ACC112 (cell line): ENCODE data around the gene PYROXD2.
"Not testable (repeated sequence)": the region's sequence is repeated elsewhere in the genome, so short reads cannot be mapped to it uniquely, and the experiment has no call there.

Source experiments
- H2AFZ ChIP-seq: fragments of 200-600 bp; sonication (generic); one replicate; pipeline ENCODE4 v1.6.0; 2017; ENCODE audit warnings: antibody characterized with exemption, low read length; ENCODE audit not compliant: unreplicated experiment
- H3K27ac ChIP-seq: fragments of 200-600 bp; sonication (generic); 2 replicates; pipeline ENCODE4 v1.5.1; 2014; ENCODE audit warnings: low read depth, mild to moderate bottlenecking, antibody characterized with exemption, low read length, moderate library complexity
- H3K27me3 ChIP-seq: fragments of 200-600 bp; sonication (generic); 2 replicates; pipeline ENCODE4 v1.6.1; 2014; ENCODE audit warnings: mild to moderate bottlenecking, antibody characterized with exemption, low read length, moderate library complexity, mixed read lengths; ENCODE audit not compliant: insufficient read depth
- H3K36me3 ChIP-seq: fragments of 200-600 bp; sonication (generic); 2 replicates; pipeline ENCODE4 v1.6.1; 2016; ENCODE audit warnings: mild to moderate bottlenecking, antibody characterized with exemption, low read length, moderate library complexity, mixed read lengths; ENCODE audit not compliant: insufficient read depth
- H3K4me1 ChIP-seq: fragments of 200-600 bp; sonication (generic); one replicate; pipeline ENCODE4 v1.6.1; 2016; ENCODE audit warnings: low read length, mixed read lengths; ENCODE audit not compliant: insufficient read depth, unreplicated experiment, control insufficient read depth
- H3K4me3 ChIP-seq: fragments of 200-600 bp; sonication (generic); 2 replicates; pipeline ENCODE4 v1.5.1; 2014; ENCODE audit warnings: mild to moderate bottlenecking, low read depth, low read length
- H3K79me2 ChIP-seq: fragments of 200-600 bp; sonication (generic); one replicate; pipeline ENCODE4 v1.6.0; 2016; ENCODE audit warnings: low read length; ENCODE audit not compliant: control insufficient read depth, unreplicated experiment, insufficient read depth

PYROXD2 gene

GRCh38 chr10:98389398-98389797 is 25.6 kb downstream of the PYROXD2 start:
- no peak overlapping the region for H3K4me3 ChIP-seq
- H2AFZ ChIP-seq = no peak overlapping the region
- H3K36me3 ChIP-seq = no peaks in the 10 kb centered on the region
- H3K4me1 ChIP-seq = no peaks in the 10 kb centered on the region
- H3K79me2 ChIP-seq = no peaks in the 10 kb centered on the region
- H3K27me3 ChIP-seq = no peaks in the 10 kb centered on the region
- H3K27ac ChIP-seq = no peak overlapping the region

- Histone ChIP-seq H3K79me2 (no peaks in the 10 kb centered on the region), H3K4me1 (no peaks in the 10 kb centered on the region), H3K4me3 (no peak overlapping the region), H3K27ac (no peak overlapping the region), H2AFZ (no peak overlapping the region), H3K27me3 (no peaks in the 10 kb centered on the region), H3K36me3 (no peaks in the 10 kb centered on the region)
Observed at GRCh38 chr10:98388101-98388655, 26.8 kb downstream of the PYROXD2 start.

- Histone ChIP-seq H3K4me1 (peaks cover 3% of the 10 kb centered on the region), H3K27me3 (no peaks in the 10 kb centered on the region), H3K79me2 (no peaks in the 10 kb centered on the region), H2AFZ (no peak overlapping the region), H3K27ac (no peak overlapping the region), H3K36me3 (no peaks in the 10 kb centered on the region), H3K4me3 (no peak overlapping the region)
Observed at GRCh38 chr10:98384531-98385133, 30.4 kb downstream of the PYROXD2 start.

GRCh38 chr10:98383869-98384268 is 31.1 kb downstream of the PYROXD2 start:
- H3K4me1 ChIP-seq = peaks cover 3% of the 10 kb centered on the region
- no peaks in the 10 kb centered on the region for H3K36me3 ChIP-seq
- H3K27me3 ChIP-seq = no peaks in the 10 kb centered on the region
- H2AFZ ChIP-seq = no peak overlapping the region
- H3K79me2 ChIP-seq = no peaks in the 10 kb centered on the region
- no peak overlapping the region for H3K4me3 ChIP-seq
- H3K27ac ChIP-seq = no peak overlapping the region

GRCh38 chr10:98383134-98383667 is 31.8 kb downstream of the PYROXD2 start:
- not testable (repeated sequence) for H3K4me1 ChIP-seq, H3K27me3 ChIP-seq, H3K36me3 ChIP-seq, H2AFZ ChIP-seq, H3K4me3 ChIP-seq, H3K79me2 ChIP-seq
- peak overlapping the region; percentile 21; the same call in 1 of the 2 replicates for H3K27ac ChIP-seq

GRCh38 chr10:98382691-98383101 is 32.3 kb downstream of the PYROXD2 start:
- Histone ChIP-seq H3K4me1 (peaks cover 3% of the 10 kb centered on the region), H3K79me2 (no peaks in the 10 kb centered on the region)

GRCh38 chr10:98380493-98381339 is 34.3 kb downstream of the PYROXD2 start:
- no peak overlapping the region for H2AFZ ChIP-seq
- no peak overlapping the region for H3K4me3 ChIP-seq

More at GRCh38 chr10:98382691-98383101, 32.3 kb downstream of the PYROXD2 start:
- Histone ChIP-seq H2AFZ (no peak overlapping the region), H3K4me3 (no peak overlapping the region), H3K27me3 (no peaks in the 10 kb centered on the region), H3K36me3 (no peaks in the 10 kb centered on the region), H3K27ac (no peak overlapping the region)

GRCh38 chr10:98378722-98379121 is 36.3 kb downstream of the PYROXD2 start:
- no peaks in the 10 kb centered on the region for H3K79me2 ChIP-seq
- H3K27ac ChIP-seq = no peak overlapping the region
- H2AFZ ChIP-seq = no peak overlapping the region
- no peaks in the 10 kb centered on the region for H3K36me3 ChIP-seq
- peaks cover 17% of the 10 kb centered on the region for H3K4me1 ChIP-seq
- no peak overlapping the region for H3K4me3 ChIP-seq
- H3K27me3 ChIP-seq = no peaks in the 10 kb centered on the region

More at GRCh38 chr10:98380493-98381339, 34.3 kb downstream of the PYROXD2 start:
- Histone ChIP-seq H3K36me3 (no peaks in the 10 kb centered on the region), H3K79me2 (no peaks in the 10 kb centered on the region), H3K27ac (no peak overlapping the region), H3K27me3 (no peaks in the 10 kb centered on the region), H3K4me1 (peaks cover 3% of the 10 kb centered on the region)

- no peaks in the 10 kb centered on the region for H3K36me3 ChIP-seq
- H3K27me3 ChIP-seq = no peaks in the 10 kb centered on the region
- H3K4me3 ChIP-seq = no peak overlapping the region
- H3K79me2 ChIP-seq = no peaks in the 10 kb centered on the region
- H3K4me1 ChIP-seq = peaks cover 14% of the 10 kb centered on the region
- no peak overlapping the region for H2AFZ ChIP-seq
- no peak overlapping the region for H3K27ac ChIP-seq
Observed at GRCh38 chr10:98377536-98377935, 37.4 kb downstream of the PYROXD2 start.

GRCh38 chr10:98377001-98377400 is 38.0 kb downstream of the PYROXD2 start:
- H3K4me3 ChIP-seq = no peak overlapping the region
- H3K4me1 ChIP-seq = peaks cover 14% of the 10 kb centered on the region
- H3K36me3 ChIP-seq = no peaks in the 10 kb centered on the region
- H2AFZ ChIP-seq = no peak overlapping the region
- no peaks in the 10 kb centered on the region for H3K79me2 ChIP-seq
- H3K27me3 ChIP-seq = no peaks in the 10 kb centered on the region
- no peak overlapping the region for H3K27ac ChIP-seq
